Neural crest cell (in vitro differentiated cells): ENCODE data around the gene PEX16. TPM values are rescaled to one million over a fixed set of nuclear protein-coding genes. Genes with fewer than 3 reads are reported as not detected.

ENCODE experiments used
- DNase-seq: peaks from one replicate; pipeline ENCODE4 v3.0.0; 2021; ENCODE audit warnings: low read depth, mixed read lengths, low spot score
- H3K27ac Mint-ChIP-seq: one replicate; pipeline ENCODE4 v1.8.0; 2021; ENCODE audit warnings: mild to moderate bottlenecking, mixed read lengths; ENCODE audit not compliant: unreplicated experiment
- H3K27me3 Mint-ChIP-seq: 2 replicates; pipeline ENCODE4 v1.8.0; 2021; ENCODE audit warnings: low read depth, mild to moderate bottlenecking, mixed read lengths
- H3K36me3 Mint-ChIP-seq: 2 replicates; pipeline ENCODE4 v1.8.0; 2021; ENCODE audit warnings: low read depth, mild to moderate bottlenecking, mixed read lengths
- H3K4me1 Mint-ChIP-seq: 2 replicates; pipeline ENCODE4 v1.8.0; 2021; ENCODE audit warnings: mixed read lengths
- H3K4me3 Mint-ChIP-seq: one replicate; pipeline ENCODE4 v1.8.0; 2021; ENCODE audit warnings: mild to moderate bottlenecking, mixed read lengths
- H3K9me3 Mint-ChIP-seq: 2 replicates; pipeline ENCODE4 v1.8.0; 2021; ENCODE audit warnings: mixed read lengths
- total RNA-seq: library from RNA; stranded (reverse); gene quantifications from 2 replicates; pipeline ENCODE4 v1.2.1, GENCODE V29; 2021
- TF ChIP-seq, protein P1 (sequence below): fragments of 200-600 bp; sonication (generic); conservative IDR thresholded peaks from 2 replicates; pipeline ENCODE4 v1.5.0; 2021; ENCODE audit warnings: antibody characterized with exemption, mild to moderate bottlenecking

PEX16 gene
- total RNA-seq, 1 donor from 2014 or later = 29.6 TPM

DNA sequence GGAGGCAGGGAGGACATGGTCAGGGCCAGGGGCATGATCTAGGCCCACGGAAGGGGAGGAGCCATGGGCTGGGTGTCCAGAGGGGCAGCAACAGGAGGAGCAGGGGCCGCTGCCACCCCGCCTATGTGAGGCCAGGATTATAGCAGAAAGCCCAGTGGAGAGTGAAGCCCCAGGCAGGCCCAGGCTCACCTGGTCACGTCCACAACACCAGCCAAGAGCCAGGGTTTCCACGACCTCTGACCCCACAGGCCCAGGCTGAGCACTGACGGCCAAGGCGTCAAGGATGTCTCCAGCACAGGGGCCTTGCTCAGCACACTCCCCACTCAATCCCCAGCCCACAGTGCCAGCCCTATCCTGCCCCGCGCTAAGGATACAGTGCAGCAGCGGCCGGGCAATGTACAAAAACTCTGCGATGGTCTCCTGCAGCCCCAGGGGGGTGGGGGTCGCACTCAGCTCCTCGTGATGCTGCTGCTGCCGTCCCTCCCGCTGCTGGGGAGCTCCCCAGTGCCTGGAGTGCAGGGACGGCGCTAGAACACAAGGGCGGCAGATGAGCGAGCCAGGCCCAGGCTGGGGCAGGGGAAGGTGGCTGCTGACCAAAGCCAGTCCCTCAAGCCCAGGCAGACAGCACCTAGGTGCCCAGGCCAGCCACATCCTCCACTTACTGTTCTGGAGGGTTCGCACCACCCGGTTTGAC lies 3.6 kb downstream of the PEX16 start:
- Mint-ChIP-seq H3K27me3 (peaks cover 8% of the 10 kb centered on the region), H3K4me1 (peaks cover 18% of the 10 kb centered on the region), H3K4me3 (peak overlapping the region; percentile 75), H3K9me3 (no peaks in the 10 kb centered on the region), H3K27ac (no peak overlapping the region), H3K36me3 (no peaks in the 10 kb centered on the region)
- TF ChIP-seq, protein P1, sequence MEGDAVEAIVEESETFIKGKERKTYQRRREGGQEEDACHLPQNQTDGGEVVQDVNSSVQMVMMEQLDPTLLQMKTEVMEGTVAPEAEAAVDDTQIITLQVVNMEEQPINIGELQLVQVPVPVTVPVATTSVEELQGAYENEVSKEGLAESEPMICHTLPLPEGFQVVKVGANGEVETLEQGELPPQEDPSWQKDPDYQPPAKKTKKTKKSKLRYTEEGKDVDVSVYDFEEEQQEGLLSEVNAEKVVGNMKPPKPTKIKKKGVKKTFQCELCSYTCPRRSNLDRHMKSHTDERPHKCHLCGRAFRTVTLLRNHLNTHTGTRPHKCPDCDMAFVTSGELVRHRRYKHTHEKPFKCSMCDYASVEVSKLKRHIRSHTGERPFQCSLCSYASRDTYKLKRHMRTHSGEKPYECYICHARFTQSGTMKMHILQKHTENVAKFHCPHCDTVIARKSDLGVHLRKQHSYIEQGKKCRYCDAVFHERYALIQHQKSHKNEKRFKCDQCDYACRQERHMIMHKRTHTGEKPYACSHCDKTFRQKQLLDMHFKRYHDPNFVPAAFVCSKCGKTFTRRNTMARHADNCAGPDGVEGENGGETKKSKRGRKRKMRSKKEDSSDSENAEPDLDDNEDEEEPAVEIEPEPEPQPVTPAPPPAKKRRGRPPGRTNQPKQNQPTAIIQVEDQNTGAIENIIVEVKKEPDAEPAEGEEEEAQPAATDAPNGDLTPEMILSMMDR = no peak
- DNase-seq = no peak

- H3K27ac Mint-ChIP-seq = no peak overlapping the region
- H3K36me3 Mint-ChIP-seq = no peaks in the 10 kb centered on the region
- no peak overlapping the region for H3K4me3 Mint-ChIP-seq
- no peak for DNase-seq
- H3K9me3 Mint-ChIP-seq = no peaks in the 10 kb centered on the region
- H3K4me1 Mint-ChIP-seq = peaks cover 15% of the 10 kb centered on the region
- peaks cover 4% of the 10 kb centered on the region for H3K27me3 Mint-ChIP-seq
- TF ChIP-seq, protein P1 = no peak
Measured at GRCh38 chr11:45913514-45913913, 4.2 kb downstream of the PEX16 start.

- Mint-ChIP-seq H3K9me3 (no peaks in the 10 kb centered on the region), H3K27me3 (no peaks in the 10 kb centered on the region), H3K36me3 (no peaks in the 10 kb centered on the region), H3K27ac (no peak overlapping the region), H3K4me1 (peaks cover 11% of the 10 kb centered on the region), H3K4me3 (no peak overlapping the region)
- DNase-seq = no peak
- TF ChIP-seq, protein P1 = no peak
Measured at GRCh38 chr11:45910623-45911022, 7.1 kb downstream of the PEX16 start.

DNA sequence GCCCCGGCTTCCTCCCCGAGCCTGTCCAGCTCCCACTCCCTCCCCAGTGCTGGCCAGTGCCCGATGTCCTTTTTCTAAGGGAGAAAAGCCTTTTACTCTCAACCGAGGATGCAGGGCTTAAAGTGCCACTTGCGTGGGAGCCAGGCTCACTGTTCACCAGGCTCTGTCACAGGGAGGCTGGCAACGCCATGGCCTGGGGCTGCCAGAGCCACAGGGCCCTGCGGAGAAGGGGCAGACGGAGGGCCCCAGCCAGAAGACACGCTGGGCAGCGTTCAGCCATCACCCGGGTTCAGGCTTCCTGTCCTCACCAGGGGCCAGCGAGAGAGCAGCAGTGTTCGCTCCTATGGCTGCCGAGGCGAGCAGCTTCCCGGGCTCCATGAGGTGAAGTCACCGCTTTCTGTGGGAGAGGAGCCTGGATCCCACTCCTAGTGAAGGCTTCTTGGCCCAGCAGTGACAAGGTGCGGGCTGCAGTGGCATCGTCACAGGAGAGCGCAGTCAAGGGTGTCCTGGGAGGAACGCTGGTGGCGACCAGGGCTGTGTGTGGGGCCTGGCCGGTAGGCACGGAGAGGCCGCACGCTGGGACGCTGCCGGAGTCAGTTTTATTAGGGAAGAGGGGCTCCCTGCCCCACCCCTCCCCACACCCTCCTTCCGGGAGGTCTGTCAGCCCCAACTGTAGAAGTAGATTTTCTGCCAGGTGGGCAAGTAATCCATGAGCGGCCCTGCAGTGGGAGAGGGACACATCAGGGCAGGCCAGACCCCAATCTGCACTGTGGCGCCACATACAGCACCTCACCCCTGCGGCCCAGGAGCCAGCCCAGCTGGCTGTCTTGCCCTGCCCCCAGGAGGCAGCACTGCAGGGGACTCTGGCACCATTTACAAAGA lies 7.8 kb downstream of the PEX16 start:
- Mint-ChIP-seq H3K4me1 (peaks cover 11% of the 10 kb centered on the region), H3K27ac (no peak overlapping the region), H3K9me3 (no peaks in the 10 kb centered on the region), H3K36me3 (no peaks in the 10 kb centered on the region), H3K4me3 (no peak overlapping the region), H3K27me3 (no peaks in the 10 kb centered on the region)
- TF ChIP-seq, protein P1 = no peak
- DNase-seq = no peak

DNA sequence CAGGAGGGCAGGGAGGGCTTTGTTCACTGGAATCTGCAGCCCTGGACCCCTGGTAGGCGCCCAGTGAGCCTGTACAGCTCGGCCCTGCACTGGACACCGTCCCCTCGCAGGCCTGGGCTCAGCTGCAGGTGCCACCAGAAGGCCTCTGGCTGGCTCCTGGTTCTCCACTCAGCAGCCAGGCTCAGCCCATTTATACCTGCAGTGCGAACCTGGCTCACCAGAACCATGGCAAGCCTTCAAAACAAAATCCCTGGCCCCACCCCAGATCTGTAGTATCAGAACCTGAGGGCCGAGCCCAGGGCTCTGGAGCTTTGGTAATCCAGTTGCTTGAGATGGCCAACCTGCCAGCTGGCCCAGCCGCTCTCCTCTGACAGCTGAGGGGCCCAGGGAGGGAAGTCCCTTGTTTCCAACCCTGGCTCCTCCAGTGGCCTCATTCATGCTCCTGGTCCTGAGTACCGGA lies 9.7 kb downstream of the PEX16 start:
- no peak overlapping the region for H3K27ac Mint-ChIP-seq
- H3K4me1 Mint-ChIP-seq = peaks cover 11% of the 10 kb centered on the region
- TF ChIP-seq, protein P1 = no peak
- no peaks in the 10 kb centered on the region for H3K27me3 Mint-ChIP-seq
- no peak for DNase-seq
- peak overlapping the region; percentile 70 for H3K4me3 Mint-ChIP-seq
- H3K36me3 Mint-ChIP-seq = no peaks in the 10 kb centered on the region
- H3K9me3 Mint-ChIP-seq = no peaks in the 10 kb centered on the region
